Activated naive CD4-positive, alpha-beta T cell treated with anti-CD3 and anti-CD28 coated beads for 36 hours (primary cell): ENCODE data around the gene EVPL. TPM values are rescaled to one million over a fixed set of nuclear protein-coding genes. Genes with fewer than 3 reads are reported as not detected.
A peak's percentile ranks its signal among the peaks of the same experiment; 100 is the strongest.
"Not testable (repeated sequence)": the region's sequence is repeated elsewhere in the genome, so short reads cannot be mapped to it uniquely, and the experiment has no call there.

Experiments used
- CTCF ChIA-PET: fragments of 350-600 bp; sonication (Branson Sonifier 250); formaldehyde crosslinking; loops from one replicate; lab custom pipeline; 2021; ENCODE audit warnings: antibody characterized with exemption; lab: Charles Lee
- DNase-seq: peaks from one replicate; pipeline ENCODE4 v3.0.0-alpha.2; 2020
- H3K27ac Mint-ChIP-seq: one replicate; pipeline ENCODE4 v1.8.0; 2021; ENCODE audit warnings: mild to moderate bottlenecking, mixed read lengths
- H3K27me3 Mint-ChIP-seq: one replicate; pipeline ENCODE4 v1.8.0; 2021; ENCODE audit warnings: low read depth, mixed read lengths
- H3K36me3 Mint-ChIP-seq: one replicate; pipeline ENCODE4 v1.8.0; 2021; ENCODE audit warnings: low read depth, mixed read lengths
- H3K4me1 Mint-ChIP-seq: one replicate; pipeline ENCODE4 v1.8.0; 2021; ENCODE audit warnings: low read depth, mixed read lengths
- H3K4me3 Mint-ChIP-seq: one replicate; pipeline ENCODE4 v1.8.0; 2021; ENCODE audit warnings: mild to moderate bottlenecking, moderate library complexity, mixed read lengths
- H3K9me3 Mint-ChIP-seq: one replicate; pipeline ENCODE4 v1.8.0; 2021; ENCODE audit warnings: mixed read lengths
- intact Hi-C: fragments of 100-400 bp; cut with micrococcal nuclease; formaldehyde crosslinking; loops from one replicate; pipeline ENCODE4 v1.15.1; 2023
- total RNA-seq, 2 experiments: library from RNA; stranded (reverse); gene quantifications; one replicate each; pipeline ENCODE4 v1.2.3, GENCODE V29; 2021

Gene EVPL
- total RNA-seq, 2 experiments from 2014 or later = 0.14 TPM; not detected in 1

DNA sequence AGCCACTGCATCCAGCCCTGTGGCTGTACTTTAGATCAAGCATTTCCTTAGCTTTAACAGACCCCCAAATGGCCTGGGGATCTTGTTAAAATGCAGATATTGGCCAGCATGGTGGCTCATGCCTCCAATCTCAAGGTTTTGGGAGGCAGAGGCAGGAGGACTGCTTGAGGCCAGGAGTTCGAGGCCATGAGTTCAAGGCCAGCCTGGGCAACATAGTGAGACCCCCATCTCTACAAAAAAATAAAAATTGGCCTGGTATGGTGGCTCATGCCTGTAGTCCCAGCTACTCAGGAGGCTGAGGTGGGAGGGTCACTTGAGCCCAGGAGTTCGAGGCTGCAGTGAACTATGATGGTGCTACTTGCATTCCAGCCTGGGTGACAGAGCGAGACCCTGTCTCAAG lies 15.8 kb upstream of the EVPL start:
- intact Hi-C loops, H3K4me3 Mint-ChIP-seq, DNase-seq, H3K9me3 Mint-ChIP-seq, H3K27me3 Mint-ChIP-seq, H3K27ac Mint-ChIP-seq, H3K4me1 Mint-ChIP-seq: not testable (repeated sequence)
- H3K36me3 Mint-ChIP-seq = peaks cover 45% of the 10 kb centered on the region
- CTCF ChIA-PET = interaction anchor here (0.6 kb wide), 1 partner anchor 74 kb away, joined by 3 read pairs; no protein-coding TSS in a partner anchor

DNA sequence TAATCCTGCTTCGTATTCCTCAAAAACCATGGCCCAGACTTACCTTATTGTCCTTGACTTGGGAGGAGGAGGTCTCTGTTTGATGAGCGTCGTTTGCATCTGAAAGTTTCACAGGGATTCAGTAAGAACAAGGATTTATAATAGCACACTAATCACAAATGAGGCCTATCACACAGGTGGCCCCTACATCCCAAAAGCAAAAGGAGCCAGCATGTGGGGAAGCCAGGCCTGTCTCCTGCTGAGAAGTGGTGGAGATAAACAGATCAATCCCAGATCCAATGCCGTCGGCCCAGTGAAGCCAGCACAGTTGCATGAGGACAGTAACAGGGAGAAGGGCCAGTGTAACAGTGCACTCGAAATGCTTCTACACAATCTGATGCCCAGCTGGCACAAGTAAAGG lies 13.3 kb upstream of the EVPL start:
- intact Hi-C loops = no loop called here
- H3K9me3 Mint-ChIP-seq = no peaks in the 10 kb centered on the region
- H3K36me3 Mint-ChIP-seq = peaks cover 36% of the 10 kb centered on the region
- H3K4me3 Mint-ChIP-seq = no peak overlapping the region
- H3K27me3 Mint-ChIP-seq = no peaks in the 10 kb centered on the region
- CTCF ChIA-PET = interaction anchor here (0.7 kb wide), 1 partner anchor 26 kb away, joined by 3 read pairs; no protein-coding TSS in a partner anchor
- H3K4me1 Mint-ChIP-seq = peaks cover 4% of the 10 kb centered on the region
- peak overlapping the region; percentile 12 for H3K27ac Mint-ChIP-seq
- DNase-seq = no peak

DNA sequence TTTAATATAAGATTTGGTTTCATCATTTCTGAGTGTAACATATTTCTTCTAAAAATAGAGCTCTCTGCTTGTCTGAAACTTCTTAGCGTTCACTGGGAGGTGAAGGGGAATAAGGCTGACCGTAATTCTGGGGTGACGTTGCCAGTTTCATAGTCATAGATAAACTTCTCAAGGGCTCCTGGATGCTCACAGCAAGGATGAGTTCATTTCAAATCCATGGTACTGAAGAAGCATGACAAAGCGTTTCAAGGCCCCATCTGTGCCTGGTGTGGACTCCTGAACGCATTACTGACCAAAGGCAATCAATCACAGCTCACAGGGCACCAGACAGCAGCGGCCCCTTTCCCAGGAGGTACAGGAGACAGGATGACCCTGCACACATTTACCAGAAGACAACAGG lies 12.0 kb upstream of the EVPL start:
- no peak for DNase-seq
- Mint-ChIP-seq H3K27me3 (no peaks in the 10 kb centered on the region), H3K4me1 (peaks cover 4% of the 10 kb centered on the region), H3K4me3 (no peak overlapping the region), H3K36me3 (peaks cover 27% of the 10 kb centered on the region), H3K9me3 (no peaks in the 10 kb centered on the region), H3K27ac (peak overlapping the region; percentile 72)
- CTCF ChIA-PET = no interaction called here
- intact Hi-C loops = no loop called here

DNA sequence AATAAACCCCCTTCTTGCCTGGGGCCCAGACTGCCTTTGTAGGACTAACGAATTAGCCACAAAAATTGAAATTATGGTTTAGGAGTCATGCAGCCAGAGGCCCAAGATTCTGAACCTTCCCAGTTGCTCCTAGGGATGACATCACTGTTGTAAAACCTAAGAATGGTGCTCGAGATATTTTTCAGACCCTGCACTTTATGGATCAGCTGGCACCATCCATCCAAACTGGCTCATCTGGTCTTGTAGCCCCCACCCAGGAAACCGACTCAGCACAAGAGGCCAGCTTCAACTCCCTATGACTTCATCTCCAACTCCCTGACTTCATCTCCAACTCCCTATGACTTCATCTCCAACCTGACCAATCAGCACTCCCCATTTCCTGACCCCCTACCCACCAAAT lies 10.9 kb upstream of the EVPL start:
- CTCF ChIA-PET = no interaction called here
- Mint-ChIP-seq H3K36me3 (peaks cover 21% of the 10 kb centered on the region), H3K4me1 (peaks cover 4% of the 10 kb centered on the region), H3K9me3 (no peaks in the 10 kb centered on the region), H3K27ac (no peak overlapping the region), H3K4me3 (no peak overlapping the region), H3K27me3 (no peaks in the 10 kb centered on the region)
- DNase-seq = no peak
- intact Hi-C loops = no loop called here

DNA sequence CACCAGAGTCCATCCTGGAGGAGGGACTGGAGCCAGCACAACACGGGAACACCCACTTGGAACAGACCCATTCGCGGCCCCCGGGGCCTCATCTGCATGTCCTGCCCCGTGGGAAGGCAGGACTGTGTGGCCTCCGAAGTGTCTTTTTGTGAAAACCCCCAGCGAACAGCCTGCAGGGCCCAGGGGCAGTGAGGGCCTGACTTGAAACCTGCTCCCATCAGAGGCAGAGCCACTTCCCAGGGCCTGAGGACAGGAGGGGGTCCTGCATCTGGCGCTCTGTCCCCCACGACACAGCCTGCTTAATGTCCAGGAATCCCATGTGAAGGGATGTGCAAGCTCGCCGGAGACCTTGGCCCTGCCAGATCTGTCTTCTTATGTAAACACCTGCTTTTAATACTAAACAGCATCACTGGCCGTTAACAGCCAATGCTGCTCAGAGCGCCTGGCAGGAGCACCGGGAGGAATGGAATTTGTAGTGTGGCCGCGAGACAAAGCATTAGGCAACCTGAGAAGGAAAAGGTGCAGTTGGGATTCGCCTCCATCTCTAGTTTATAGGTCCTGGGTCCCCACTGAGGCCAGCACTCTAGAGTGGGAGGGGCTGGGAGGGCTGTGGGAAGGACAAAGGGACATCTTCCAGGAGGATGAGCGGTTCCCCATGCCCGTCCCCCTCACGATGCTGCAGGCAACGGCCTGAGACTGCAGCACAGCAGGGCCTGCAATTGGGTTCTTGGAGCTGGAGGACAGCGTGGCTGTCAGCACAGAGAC lies 9.6 kb upstream of the EVPL start:
- Mint-ChIP-seq H3K27ac (no peak overlapping the region), H3K27me3 (no peaks in the 10 kb centered on the region), H3K9me3 (no peaks in the 10 kb centered on the region), H3K36me3 (peaks cover 18% of the 10 kb centered on the region), H3K4me1 (peaks cover 4% of the 10 kb centered on the region), H3K4me3 (no peak overlapping the region)
- CTCF ChIA-PET = interaction anchor here (0.9 to 1.6 kb wide), 2 partner anchors 22 to 37 kb away, joined by 3 to 4 read pairs; partner anchors contain the start of gene CDK3
- intact Hi-C loops = no loop called here
- no peak for DNase-seq

DNA sequence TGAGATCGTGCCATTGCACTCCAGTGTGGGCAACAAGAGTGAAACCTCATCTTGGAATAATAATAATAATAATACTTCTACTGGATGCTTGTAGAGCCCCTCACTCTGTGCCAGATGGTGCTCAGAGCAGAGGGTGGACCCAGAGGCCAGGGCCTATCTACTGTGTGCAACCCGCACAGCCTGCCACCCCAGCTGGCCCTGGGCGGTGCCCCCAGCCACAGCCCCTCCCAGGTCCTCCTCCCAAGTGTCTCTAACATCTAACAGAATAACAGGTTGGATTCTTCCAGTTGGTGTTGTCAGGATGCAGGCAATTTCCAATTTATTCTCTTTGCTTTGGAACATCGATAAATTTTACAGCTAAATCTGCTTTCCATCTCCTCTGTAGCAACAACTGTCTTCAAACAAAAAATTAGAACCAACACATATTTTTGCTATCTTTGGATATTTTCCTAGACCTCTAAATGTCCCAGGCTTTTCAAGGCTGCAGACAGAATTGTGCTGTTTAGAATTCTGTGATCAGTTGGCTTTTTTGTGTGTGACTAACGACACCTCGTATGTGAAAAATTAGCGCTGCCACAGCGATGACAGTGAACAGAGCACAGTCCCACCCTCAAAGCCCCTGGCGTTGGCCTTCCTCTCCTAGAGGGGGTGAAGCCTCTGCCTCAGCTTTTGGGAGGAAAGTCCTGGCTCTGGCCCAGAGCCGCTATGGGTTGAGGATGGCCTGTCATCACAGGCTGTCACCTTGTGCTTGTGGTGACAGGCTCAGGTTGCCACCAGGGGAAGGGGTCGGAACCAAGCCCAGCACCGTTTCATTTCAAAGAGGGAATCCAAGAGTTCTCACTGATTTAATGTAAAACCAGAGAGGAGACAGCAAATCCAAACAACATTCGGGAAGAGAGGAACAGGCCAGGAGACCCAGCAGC lies 7.6 kb upstream of the EVPL start:
- Mint-ChIP-seq H3K9me3 (no peaks in the 10 kb centered on the region), H3K27ac (no peak overlapping the region), H3K4me1 (peaks cover 8% of the 10 kb centered on the region), H3K36me3 (peaks cover 11% of the 10 kb centered on the region), H3K27me3 (no peaks in the 10 kb centered on the region), H3K4me3 (no peak overlapping the region)
- CTCF ChIA-PET = interaction anchor here (0.8 to 2.5 kb wide), 5 partner anchors 21 to 245 kb away, joined by 3 to 15 read pairs (median 4); no protein-coding TSS in a partner anchor
- no peak for DNase-seq
- intact Hi-C loops = no loop called here

DNA sequence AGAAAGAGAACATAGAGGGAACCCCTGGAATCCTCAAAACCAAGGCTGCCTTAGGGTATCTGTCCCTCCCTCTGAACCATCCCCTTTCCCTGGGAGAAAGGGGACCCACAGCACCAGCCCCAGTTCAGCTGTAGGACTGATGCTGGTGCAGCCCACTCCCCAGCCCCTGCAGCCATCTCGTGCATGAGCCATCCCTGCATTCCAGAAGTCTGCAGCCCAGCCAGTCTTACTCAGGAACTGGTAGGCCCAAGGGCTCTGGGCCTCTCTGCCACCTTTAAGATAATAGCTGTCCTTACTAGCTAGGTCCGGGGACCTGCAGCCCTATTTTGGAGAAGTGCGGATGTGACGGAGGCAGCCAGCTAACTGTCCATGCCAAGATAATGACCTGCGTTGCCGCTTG lies 6.0 kb upstream of the EVPL start:
- intact Hi-C loops = no loop called here
- no peak overlapping the region for H3K4me3 Mint-ChIP-seq
- no peaks in the 10 kb centered on the region for H3K27me3 Mint-ChIP-seq
- CTCF ChIA-PET = interaction anchor here (1.0 to 2.5 kb wide), 4 partner anchors 20 to 265 kb away, joined by 3 to 15 read pairs (median 4); no protein-coding TSS in a partner anchor
- H3K4me1 Mint-ChIP-seq = peaks cover 23% of the 10 kb centered on the region
- no peaks in the 10 kb centered on the region for H3K9me3 Mint-ChIP-seq
- DNase-seq = no peak
- peaks cover under 1% of the 10 kb centered on the region for H3K36me3 Mint-ChIP-seq
- H3K27ac Mint-ChIP-seq = no peak overlapping the region

DNA sequence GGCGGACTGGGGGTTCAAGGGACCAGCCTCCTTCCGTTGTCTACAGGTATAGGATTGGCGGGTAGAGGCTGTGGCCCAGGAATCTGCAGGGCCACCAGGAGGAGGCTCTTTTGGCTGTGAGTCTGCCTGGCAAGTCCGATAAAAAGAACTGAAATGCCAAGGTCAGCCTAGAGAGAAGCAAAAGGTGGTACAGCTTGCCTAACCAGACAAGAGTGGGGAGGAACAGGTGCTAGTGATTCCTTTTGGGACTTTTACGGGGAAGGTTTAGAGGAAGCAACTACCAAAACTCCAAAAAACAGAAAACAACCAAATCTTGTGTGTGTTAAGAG lies 5.6 kb upstream of the EVPL start:
- no peaks in the 10 kb centered on the region for H3K9me3 Mint-ChIP-seq
- H3K4me3 Mint-ChIP-seq = no peak overlapping the region
- intact Hi-C loops = no loop called here
- no peaks in the 10 kb centered on the region for H3K27me3 Mint-ChIP-seq
- no peaks in the 10 kb centered on the region for H3K36me3 Mint-ChIP-seq
- no peak for DNase-seq
- CTCF ChIA-PET = interaction anchor here (2.5 kb wide), 1 partner anchor 19 kb away, joined by 15 read pairs; no protein-coding TSS in a partner anchor
- no peak overlapping the region for H3K27ac Mint-ChIP-seq
- H3K4me1 Mint-ChIP-seq = peaks cover 23% of the 10 kb centered on the region

DNA sequence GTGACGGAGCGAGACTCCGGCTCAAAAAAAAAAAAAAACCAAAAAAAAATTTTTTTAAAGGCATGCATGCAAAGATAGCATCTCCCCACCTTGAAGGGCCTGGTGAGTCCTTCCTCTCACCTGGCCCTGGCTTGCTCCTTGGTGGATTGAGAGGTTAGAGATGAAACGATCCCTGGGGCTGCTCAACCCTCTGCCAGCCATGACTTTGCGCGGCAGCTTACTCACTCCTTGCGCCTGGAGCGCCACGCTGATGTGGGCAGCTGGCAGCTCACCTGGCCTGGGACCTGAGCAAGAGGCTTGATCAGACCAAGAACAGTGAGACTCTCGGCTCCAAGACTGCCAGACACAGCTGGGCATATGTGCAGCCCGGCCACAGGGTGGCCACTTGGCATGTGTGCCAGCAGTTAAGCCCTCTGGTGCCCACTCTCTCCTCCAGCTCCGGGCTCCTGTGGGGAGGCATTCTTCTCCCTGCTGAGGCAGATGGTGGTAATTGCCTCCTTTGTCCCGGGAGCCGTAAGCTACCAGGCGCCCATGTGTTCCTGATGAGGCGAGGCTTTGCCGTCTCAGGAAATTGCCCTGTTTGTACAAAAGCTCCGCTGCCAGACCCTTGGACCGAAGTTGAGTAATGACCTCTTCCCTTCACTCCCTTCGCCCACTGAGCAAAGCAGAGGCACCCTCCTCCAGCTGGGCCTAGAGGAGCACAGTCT lies 5.1 kb upstream of the EVPL start:
- H3K36me3 Mint-ChIP-seq = no peaks in the 10 kb centered on the region
- no peak overlapping the region for H3K27ac Mint-ChIP-seq
- no peaks in the 10 kb centered on the region for H3K27me3 Mint-ChIP-seq
- H3K9me3 Mint-ChIP-seq = no peaks in the 10 kb centered on the region
- intact Hi-C loops = no loop called here
- no peak overlapping the region for H3K4me3 Mint-ChIP-seq
- no peak for DNase-seq
- CTCF ChIA-PET = interaction anchor here (2.5 to 4.0 kb wide), 2 partner anchors 18 to 19 kb away, joined by 15 to 19 read pairs; no protein-coding TSS in a partner anchor
- peaks cover 23% of the 10 kb centered on the region for H3K4me1 Mint-ChIP-seq

DNA sequence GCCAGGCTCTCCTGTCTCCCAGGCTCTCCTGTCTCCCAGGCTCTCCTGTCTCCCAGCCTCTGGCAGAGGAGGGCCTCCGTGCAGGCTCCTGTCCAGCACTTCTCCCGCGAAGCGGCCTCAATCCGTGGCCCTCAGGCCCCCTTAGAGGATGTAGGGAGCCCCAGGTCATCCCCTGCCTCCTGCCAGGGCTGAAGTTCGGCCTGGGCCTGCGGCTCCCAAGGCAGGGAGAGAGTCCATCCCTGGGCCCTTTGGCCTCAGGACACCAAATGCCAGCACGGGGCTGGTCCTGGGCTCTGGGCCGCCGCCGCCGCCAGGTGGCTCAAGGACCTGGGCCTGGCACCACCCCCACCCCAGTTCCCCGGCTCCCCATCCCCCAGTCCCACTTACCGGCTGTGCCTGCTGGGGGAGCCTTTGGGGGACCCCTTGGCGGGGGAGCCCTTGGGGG lies 370 bp downstream of the EVPL start:
- no peaks in the 10 kb centered on the region for H3K27me3 Mint-ChIP-seq
- H3K9me3 Mint-ChIP-seq = no peaks in the 10 kb centered on the region
- intact Hi-C loops = no loop called here
- peaks cover 23% of the 10 kb centered on the region for H3K4me1 Mint-ChIP-seq
- no peak overlapping the region for H3K4me3 Mint-ChIP-seq
- H3K36me3 Mint-ChIP-seq = no peaks in the 10 kb centered on the region
- H3K27ac Mint-ChIP-seq = no peak overlapping the region
- CTCF ChIA-PET = interaction anchor here (1.2 to 1.3 kb wide), 2 partner anchors 12 to 21 kb away, joined by 4 to 5 read pairs; no protein-coding TSS in a partner anchor
- DNase-seq = no peak

DNA sequence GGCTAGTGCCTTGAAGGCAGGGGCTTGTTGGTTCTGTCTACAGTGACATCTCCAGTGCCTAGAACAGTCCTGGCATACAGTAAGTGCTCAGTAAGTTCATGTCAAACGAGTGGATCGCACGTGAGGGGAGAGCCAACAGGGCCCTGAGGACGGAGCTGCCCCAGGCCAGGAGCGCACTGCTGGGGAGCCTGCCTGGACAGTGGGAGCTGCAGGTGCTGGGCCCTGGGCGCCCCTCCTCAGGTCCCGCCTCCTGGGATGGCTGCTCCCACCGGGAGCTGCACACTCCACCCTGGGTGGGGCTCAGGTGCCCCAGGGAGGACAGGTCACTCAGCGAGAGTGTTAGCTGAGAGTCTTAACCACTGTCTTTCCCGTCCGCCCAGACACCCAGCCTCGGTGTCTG lies 1.8 kb downstream of the EVPL start:
- H3K36me3 Mint-ChIP-seq = no peaks in the 10 kb centered on the region
- no peaks in the 10 kb centered on the region for H3K9me3 Mint-ChIP-seq
- intact Hi-C loops = no loop called here
- no peak overlapping the region for H3K27ac Mint-ChIP-seq
- H3K4me3 Mint-ChIP-seq = no peak overlapping the region
- H3K4me1 Mint-ChIP-seq = peaks cover 23% of the 10 kb centered on the region
- no peak for DNase-seq
- CTCF ChIA-PET = interaction anchor here (0.6 to 1.2 kb wide), 2 partner anchors 20 to 22 kb away, joined by 3 to 4 read pairs; no protein-coding TSS in a partner anchor
- H3K27me3 Mint-ChIP-seq = no peaks in the 10 kb centered on the region

DNA sequence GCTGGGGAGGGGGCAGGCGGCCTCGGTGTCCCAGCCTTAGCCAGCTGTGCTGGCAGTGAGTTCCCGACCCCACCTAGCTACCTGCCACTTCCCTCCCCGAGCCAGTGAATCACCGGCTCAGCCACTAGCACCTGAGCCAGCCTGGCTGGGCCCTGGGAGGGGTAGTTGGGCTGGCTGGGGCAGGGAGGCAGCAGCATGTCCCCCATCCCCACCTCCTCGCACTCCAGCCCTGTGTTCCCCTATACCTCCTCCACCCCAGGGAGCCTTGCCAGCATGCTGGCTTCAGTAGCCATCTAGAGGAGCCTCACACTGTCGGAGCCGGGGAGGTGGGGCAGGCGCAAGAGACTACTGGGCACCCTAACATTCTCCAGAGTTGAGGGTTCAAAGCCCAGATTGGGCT lies 2.8 kb downstream of the EVPL start:
- H3K4me3 Mint-ChIP-seq = no peak overlapping the region
- H3K36me3 Mint-ChIP-seq = no peaks in the 10 kb centered on the region
- no peaks in the 10 kb centered on the region for H3K9me3 Mint-ChIP-seq
- peaks cover 15% of the 10 kb centered on the region for H3K4me1 Mint-ChIP-seq
- intact Hi-C loops = no loop called here
- CTCF ChIA-PET = no interaction called here
- DNase-seq = no peak
- H3K27ac Mint-ChIP-seq = no peak overlapping the region
- no peaks in the 10 kb centered on the region for H3K27me3 Mint-ChIP-seq
